ENCODE data around the gene PPM1E. TPM values are rescaled to one million over a fixed set of nuclear protein-coding genes. Genes with fewer than 3 reads are reported as not detected.

The PPM1E gene
- total and polyA plus RNA-seq, 11 donors, result 0.20 to 4.0 (median 0.50) TPM

DNA sequence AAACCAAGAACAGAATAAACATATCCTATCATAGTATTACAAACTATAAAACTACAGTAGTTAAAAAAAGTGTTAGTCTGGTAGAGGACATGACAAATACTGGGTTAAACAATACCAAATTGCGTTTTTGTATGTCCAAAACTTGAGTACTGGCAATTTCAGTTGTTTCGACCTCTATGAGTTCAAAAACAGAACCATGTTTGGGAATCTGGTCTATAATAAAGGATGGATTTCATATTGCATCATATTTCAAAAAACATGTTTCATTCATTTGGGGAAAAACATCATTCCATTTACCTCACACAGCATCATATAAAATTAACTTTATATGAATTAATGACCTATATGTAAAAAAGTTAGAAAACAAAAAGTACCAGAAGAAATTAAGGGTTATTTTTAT is 269.3 kb downstream of the PPM1E start:
- Histone ChIP-seq H3K36me3 (peaks cover 0 to 33% (median 28%) of the 10 kb centered on the region in 9 donors), H3K27me3 (no peaks in the 10 kb centered on the region), H3K4me3 (no peak overlapping the region), H3K27ac (no peak overlapping the region), H3K4me1 (peaks cover 0 to 19% (median 10%) of the 10 kb centered on the region in 12 donors), H3K9me3 (peaks cover 0 to 4% (median 0%) of the 10 kb centered on the region in 12 donors)
- intact Hi-C loops (cut with DNase I), result no loop called here
- ATAC-seq (no peak), DNase-seq (no peak)
- no peak for TF ChIP-seq POLR2A (IDR thresholded peaks at IDR 0.05)
- TF ChIP-seq, protein P1, sequence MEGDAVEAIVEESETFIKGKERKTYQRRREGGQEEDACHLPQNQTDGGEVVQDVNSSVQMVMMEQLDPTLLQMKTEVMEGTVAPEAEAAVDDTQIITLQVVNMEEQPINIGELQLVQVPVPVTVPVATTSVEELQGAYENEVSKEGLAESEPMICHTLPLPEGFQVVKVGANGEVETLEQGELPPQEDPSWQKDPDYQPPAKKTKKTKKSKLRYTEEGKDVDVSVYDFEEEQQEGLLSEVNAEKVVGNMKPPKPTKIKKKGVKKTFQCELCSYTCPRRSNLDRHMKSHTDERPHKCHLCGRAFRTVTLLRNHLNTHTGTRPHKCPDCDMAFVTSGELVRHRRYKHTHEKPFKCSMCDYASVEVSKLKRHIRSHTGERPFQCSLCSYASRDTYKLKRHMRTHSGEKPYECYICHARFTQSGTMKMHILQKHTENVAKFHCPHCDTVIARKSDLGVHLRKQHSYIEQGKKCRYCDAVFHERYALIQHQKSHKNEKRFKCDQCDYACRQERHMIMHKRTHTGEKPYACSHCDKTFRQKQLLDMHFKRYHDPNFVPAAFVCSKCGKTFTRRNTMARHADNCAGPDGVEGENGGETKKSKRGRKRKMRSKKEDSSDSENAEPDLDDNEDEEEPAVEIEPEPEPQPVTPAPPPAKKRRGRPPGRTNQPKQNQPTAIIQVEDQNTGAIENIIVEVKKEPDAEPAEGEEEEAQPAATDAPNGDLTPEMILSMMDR (IDR thresholded peaks at IDR 0.05), result no peak
- WGBS, 4 donors, result 90 to 96% (median 93%) methylated on average over 2 of the region's 2 CpGs

DNA sequence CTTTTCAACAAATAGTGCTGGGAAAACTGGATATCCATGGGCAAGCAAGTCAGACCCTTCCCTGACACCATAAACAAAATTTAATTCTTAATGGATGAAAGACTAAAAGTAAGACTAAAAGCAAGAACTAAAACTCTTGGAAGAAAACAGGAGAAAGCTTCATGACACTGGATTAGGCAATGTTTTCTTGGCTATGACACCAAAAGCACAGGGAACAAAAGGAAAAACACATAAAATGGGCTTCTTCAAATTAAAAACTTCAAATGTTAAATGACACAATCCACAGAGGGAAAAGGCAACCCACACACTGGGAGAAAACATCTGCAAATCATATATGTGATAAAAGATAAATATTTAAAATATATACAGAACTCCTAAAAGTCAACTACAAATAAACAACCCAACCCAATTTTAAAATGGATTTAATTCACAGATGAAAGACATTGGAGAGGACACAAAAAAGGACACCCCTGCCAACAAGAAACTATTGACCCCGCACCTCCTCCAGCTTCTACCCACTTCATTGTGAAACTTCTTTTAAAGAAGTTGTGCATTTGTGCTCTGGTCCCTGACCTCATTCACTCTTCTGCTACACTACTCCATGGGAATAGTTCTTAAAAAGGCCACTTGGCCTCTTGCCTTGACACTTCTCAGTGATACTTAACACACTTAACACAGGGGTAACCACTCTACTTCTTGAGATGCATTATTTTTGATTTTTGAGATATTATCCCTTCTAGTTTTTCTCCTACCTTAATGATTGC is 270.7 kb downstream of the PPM1E start:
- ATAC-seq (peak in 2 of 4 donors; percentile 36 to 38), DNase-seq (no peak)
- H3K9me3 ChIP-seq, result peaks cover 0 to under 1% (median 0%) of the 10 kb centered on the region in 12 donors
- WGBS, 4 donors, result 85 to 97% (median 91%) methylated on average over 1 of the region's 1 CpG
- TF ChIP-seq, protein P1 (IDR thresholded peaks at IDR 0.05), result no peak
- no peak overlapping the region for H3K4me3 ChIP-seq
- H3K36me3 ChIP-seq, result peaks cover 0 to 40% (median 30%) of the 10 kb centered on the region in 9 donors
- no peaks in the 10 kb centered on the region for H3K27me3 ChIP-seq
- intact Hi-C loops (cut with DNase I), result no loop called here
- no peak overlapping the region for H3K27ac ChIP-seq
- peaks cover 0 to 19% (median 10%) of the 10 kb centered on the region in 12 donors for H3K4me1 ChIP-seq

DNA sequence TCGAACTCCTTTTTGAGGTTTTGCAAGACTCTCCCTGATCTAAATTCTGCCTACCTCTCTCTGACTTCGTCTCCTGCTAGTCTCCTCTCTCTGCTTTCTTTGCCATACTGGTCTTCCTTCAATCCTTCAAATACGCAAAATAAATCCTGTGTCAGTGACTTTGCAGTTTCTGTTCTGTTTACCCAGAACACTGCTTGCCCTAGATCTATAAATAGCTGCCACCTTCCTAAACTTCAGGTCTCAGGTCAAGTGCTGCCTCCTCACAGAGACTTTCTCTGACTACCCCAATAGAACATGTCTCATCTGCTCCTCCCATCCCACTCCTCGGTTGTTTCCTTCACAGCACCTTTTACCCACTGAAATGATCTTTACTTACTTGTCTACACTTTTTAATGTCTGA is 272.1 kb downstream of the PPM1E start:
- H3K4me3 ChIP-seq, result no peak overlapping the region
- H3K27ac ChIP-seq, result peak overlapping the region in 1 of 12 donors; percentile 13

GRCh38 chr17:59028328-59028727 is 272.7 kb downstream of the PPM1E start:
- DNase-seq (no peak), ATAC-seq (no peak)
- Histone ChIP-seq H3K4me1 (peaks cover 0 to 19% (median 10%) of the 10 kb centered on the region in 12 donors), H3K36me3 (peaks cover 0 to 57% (median 38%) of the 10 kb centered on the region in 9 donors), H3K27ac (no peak overlapping the region), H3K27me3 (no peaks in the 10 kb centered on the region), H3K4me3 (no peak overlapping the region), H3K9me3 (no peaks in the 10 kb centered on the region)
- 92 to 94% (median 93%) methylated on average over 6 of the region's 6 CpGs for WGBS, 4 donors
- intact Hi-C loops (cut with DNase I), result no loop called here
- TF ChIP-seq POLR2A (IDR thresholded peaks at IDR 0.05), result no peak
- TF ChIP-seq, protein P1 (IDR thresholded peaks at IDR 0.05), result no peak

More for the DNA sequence above, 272.1 kb downstream of the PPM1E start:
- H3K9me3 ChIP-seq, result no peaks in the 10 kb centered on the region
- no peak for DNase-seq
- H3K4me1 ChIP-seq, result peaks cover 0 to 19% (median 10%) of the 10 kb centered on the region in 12 donors
- whole genome bisulfite sequencing, 4 donors, result 72 to 86% (median 76%) methylated on average over 4 of the region's 4 CpGs
- H3K36me3 ChIP-seq, result peaks cover 0 to 51% (median 34%) of the 10 kb centered on the region in 9 donors
- intact Hi-C loops (cut with DNase I), result no loop called here
- no peak for TF ChIP-seq POLR2A (IDR thresholded peaks at IDR 0.05)
- TF ChIP-seq, protein P1 (IDR thresholded peaks at IDR 0.05), result no peak
- H3K27me3 ChIP-seq, result no peaks in the 10 kb centered on the region
- ATAC-seq, result no peak

Data from heart left ventricle (tissue), 16 donors.